Measurements from ENCODE around the gene SAMD1. TPM values are rescaled to one million over a fixed set of nuclear protein-coding genes. Genes with fewer than 3 reads are reported as not detected.

SAMD1 gene
- polyA plus RNA-seq, 3 donors: 0.78 to 19.4 (median 1.4) TPM

GRCh38 chr19:14103310-14103709 lies 12.8 kb upstream of the SAMD1 start:
- WGBS (ENCODE audit: insufficient coverage): no CpG with 5 or more reads among the region's 1 CpG

GRCh38 chr19:14102756-14103155 lies 12.2 kb upstream of the SAMD1 start:
- Histone ChIP-seq H2AFZ (ENCODE audit: insufficient read depth, low read depth, low read length, poor library complexity, severe bottlenecking) (no peak overlapping the region), H3K27me3 (ENCODE audit: control insufficient read depth in 2 of 2, insufficient read depth in 2 of 2, low read length in 2 of 2) (no peaks in the 10 kb centered on the region), H3K9me3 (replicated peaks in 1 of 2; ENCODE audit: control insufficient read depth in 1 of 2, insufficient read depth in 1 of 2, low read length in 2 of 2) (no peaks in the 10 kb centered on the region), H4K20me1 (ENCODE audit: insufficient read depth, low read length) (peaks cover 88% of the 10 kb centered on the region), H3K4me1 (ENCODE audit: control insufficient read depth in 1 of 2, insufficient read depth in 2 of 2, low read length in 2 of 2) (no peaks in the 10 kb centered on the region), H3K4me3 (replicated peaks in 1 of 3; ENCODE audit: low read depth in 2 of 3, low read length in 3 of 3) (no peak overlapping the region), H3K4me2 (replicated peaks; ENCODE audit: extremely low read depth, low read length, poor library complexity, severe bottlenecking) (no peak overlapping the region), H3K27ac (ENCODE audit: low read depth in 1 of 2, low read length in 2 of 2) (no peak overlapping the region), H3K79me2 (ENCODE audit: insufficient read depth, low read length) (peaks cover 3% of the 10 kb centered on the region), H3K36me3 (replicated peaks in 1 of 2; ENCODE audit: control insufficient read depth in 1 of 2, insufficient read depth in 2 of 2, low read length in 2 of 2) (peaks cover 79 to 97% of the 10 kb centered on the region in 2 donors), H3K9ac (ENCODE audit: insufficient read depth, low read length, poor library complexity, severe bottlenecking) (no peak overlapping the region)
- no peak for DNase-seq
- WGBS (ENCODE audit: insufficient coverage): 92% methylated on average over 6 of the region's 10 CpGs
- intact Hi-C loops (cut with micrococcal nuclease): no loop called here
- Mint-ChIP-seq H3K4me1 (no peaks in the 10 kb centered on the region), H3K36me3 (peaks cover 63 to 95% of the 10 kb centered on the region in 2 donors), H3K27me3 (ENCODE audit: low read depth in 3 of 3) (peaks cover 0 to 2% (median 0%) of the 10 kb centered on the region in 3 donors), H3K27ac (peak overlapping the region in 1 of 7 donors; percentile 3), H3K9me3 (peaks cover 0 to 2% (median 0%) of the 10 kb centered on the region in 7 donors), H3K4me3 (no peak overlapping the region)
- no peak for TF ChIP-seq CTCF (IDR thresholded peaks at IDR 0.05)

More at GRCh38 chr19:14103310-14103709, 12.8 kb upstream of the SAMD1 start:
- Histone ChIP-seq H3K27ac (ENCODE audit: low read depth in 1 of 2, low read length in 2 of 2) (no peak overlapping the region), H4K20me1 (ENCODE audit: insufficient read depth, low read length) (peaks cover 89% of the 10 kb centered on the region), H3K79me2 (ENCODE audit: insufficient read depth, low read length) (peaks cover 8% of the 10 kb centered on the region), H3K4me1 (ENCODE audit: control insufficient read depth in 1 of 2, insufficient read depth in 2 of 2, low read length in 2 of 2) (no peaks in the 10 kb centered on the region), H3K4me2 (replicated peaks; ENCODE audit: extremely low read depth, low read length, poor library complexity, severe bottlenecking) (no peak overlapping the region), H3K27me3 (ENCODE audit: control insufficient read depth in 2 of 2, insufficient read depth in 2 of 2, low read length in 2 of 2) (no peaks in the 10 kb centered on the region), H3K36me3 (replicated peaks in 1 of 2; ENCODE audit: control insufficient read depth in 1 of 2, insufficient read depth in 2 of 2, low read length in 2 of 2) (peaks cover 78 to 96% of the 10 kb centered on the region in 2 donors), H2AFZ (ENCODE audit: insufficient read depth, low read depth, low read length, poor library complexity, severe bottlenecking) (no peak overlapping the region), H3K4me3 (replicated peaks in 1 of 3; ENCODE audit: low read depth in 2 of 3, low read length in 3 of 3) (no peak overlapping the region), H3K9me3 (replicated peaks in 1 of 2; ENCODE audit: control insufficient read depth in 1 of 2, insufficient read depth in 1 of 2, low read length in 2 of 2) (no peaks in the 10 kb centered on the region), H3K9ac (ENCODE audit: insufficient read depth, low read length, poor library complexity, severe bottlenecking) (no peak overlapping the region)
- TF ChIP-seq CTCF (IDR thresholded peaks at IDR 0.05): no peak
- Mint-ChIP-seq H3K4me3 (no peak overlapping the region), H3K27me3 (ENCODE audit: low read depth in 3 of 3) (peaks cover 0 to 2% (median 0%) of the 10 kb centered on the region in 3 donors), H3K36me3 (peaks cover 63 to 95% of the 10 kb centered on the region in 2 donors), H3K27ac (no peak overlapping the region), H3K9me3 (peaks cover 0 to 2% (median 0%) of the 10 kb centered on the region in 7 donors), H3K4me1 (no peaks in the 10 kb centered on the region)
- DNase-seq: no peak
- intact Hi-C loops (cut with micrococcal nuclease): no loop called here
